Measurements from ENCODE around the gene NF2. TPM values are rescaled to one million over a fixed set of nuclear protein-coding genes. Genes with fewer than 3 reads are reported as not detected.

NF2 gene
- total and polyA plus RNA-seq, 2 of the 8 experiments (the other 6 are each of a cell fraction or from before 2014, with no cell fraction given), result 17.6 to 53.6 TPM

DNA sequence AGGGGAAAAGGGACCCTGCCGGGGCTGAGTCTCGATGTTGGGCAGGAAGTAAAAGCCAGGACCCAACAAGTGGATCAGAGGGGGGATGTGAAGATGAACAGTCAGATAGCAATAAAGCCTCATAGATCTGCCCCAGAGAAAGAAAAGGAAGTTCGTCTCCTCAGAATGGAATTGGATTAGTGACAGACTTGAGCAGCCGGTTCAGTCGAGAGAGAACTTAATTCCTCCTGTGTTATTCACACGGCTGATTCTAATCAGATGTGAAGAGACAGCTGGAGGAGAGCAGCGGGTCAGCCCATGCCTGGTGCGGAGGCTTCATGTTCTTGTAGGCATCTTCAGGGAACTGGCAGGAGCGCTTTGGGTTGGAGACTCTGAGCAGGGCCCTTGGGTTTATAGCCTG is 87.0 kb downstream of the NF2 start:
- Histone ChIP-seq H3K4ac (replicated peaks; ENCODE audit: insufficient read length, low read depth, low read length) (no peak overlapping the region), H3K36me3 (ENCODE audit: control insufficient read depth in 2 of 4, insufficient read depth in 4 of 4, low read length in 3 of 4) (no peaks in the 10 kb centered on the region; a peak in 1 of 8 replicates), H2BK5ac (ENCODE audit: low read depth, low read length) (no peak overlapping the region), H3K23me2 (ENCODE audit: low read depth, low read length) (no peaks in the 10 kb centered on the region), H4K20me1 (replicated peaks in 1 of 2; ENCODE audit: control insufficient read depth in 1 of 2, insufficient read depth in 2 of 2, low read length in 2 of 2) (peaks cover 0 to 3% of the 10 kb centered on the region in 2 experiments), H2BK12ac (ENCODE audit: low read depth, low read length) (no peak overlapping the region), H2BK20ac (ENCODE audit: low read length) (0 out of 2 replicates have a peak overlapping the region, but pooled peaks have one; percentile 93), H4K8ac (ENCODE audit: extremely low read depth, insufficient read depth, low read length) (no peak overlapping the region), H3K14ac (ENCODE audit: insufficient read length) (no peak overlapping the region), H3K23ac (ENCODE audit: insufficient read length) (no peak overlapping the region), H4K5ac (ENCODE audit: insufficient read length, low read depth, low read length) (no peak overlapping the region), H3K4me2 (ENCODE audit: insufficient read depth in 1 of 2, low read depth in 2 of 2, low read length in 2 of 2) (no peak overlapping the region; a peak in 1 of 4 replicates), H3K79me2 (ENCODE audit: control insufficient read depth in 1 of 2, insufficient read depth in 2 of 2, low read length in 2 of 2) (no peaks in the 10 kb centered on the region), H3K18ac (ENCODE audit: extremely low read depth, low read length) (peak overlapping the region; percentile 52; the same call in 1 of the 2 replicates), H3K27ac (ENCODE audit: low read depth, low read length) (no peak overlapping the region), H3K56ac (replicated peaks; ENCODE audit: insufficient read length, low read depth, low read length) (no peak overlapping the region), H3K4me3 (ENCODE audit: extremely low read depth in 1 of 4, insufficient read depth in 2 of 4, low read depth in 3 of 4, low read length in 4 of 4) (no peak overlapping the region), H3K9me3 (ENCODE audit: insufficient read depth in 2 of 2, low read depth in 1 of 2, low read length in 1 of 2) (no peaks in the 10 kb centered on the region), H2BK120ac (replicated peaks; ENCODE audit: low read depth, low read length) (no peak overlapping the region), H3K4me1 (replicated peaks in 1 of 4; ENCODE audit: control insufficient read depth in 3 of 4, insufficient read depth in 4 of 4, low read length in 3 of 4) (peaks cover 12 to 41% (median 28%) of the 10 kb centered on the region in 4 experiments), H2AK5ac (ENCODE audit: low read depth, low read length) (no peak overlapping the region), H2BK15ac (ENCODE audit: low read length) (no peak overlapping the region), H3K27me3 (replicated peaks in 1 of 4; ENCODE audit: control insufficient read depth in 3 of 4, extremely low read depth in 1 of 4, insufficient read depth in 3 of 4, low read length in 3 of 4) (no peaks in the 10 kb centered on the region), H3K9ac (replicated peaks in 1 of 4; ENCODE audit: extremely low read depth in 1 of 4, low read depth in 3 of 4, low read length in 3 of 4) (no peak overlapping the region), H4K91ac (replicated peaks; ENCODE audit: insufficient read length, low read length) (no peak overlapping the region), H2AFZ (ENCODE audit: low read length) (no peak overlapping the region), H3K79me1 (ENCODE audit: low read depth, low read length) (no peaks in the 10 kb centered on the region; the same call in 1 of the 2 replicates)
- FAIRE-seq (no peak), DNase-seq (ENCODE audit: low read depth in 1 of 2, low spot score in 2 of 2) (no peak)
- ChIA-PET POLR2A (ENCODE audit: partially characterized antibody) (interaction anchor here (1.2 to 2.5 kb wide), 3 partner anchors 11 to 86 kb away, joined by 3 to 6 read pairs (median 5); partner anchors contain the start of genes UQCR10 and ZMAT5), CTCF (ENCODE audit: partially characterized antibody) (interaction anchor here (0.7 to 6.5 kb wide), 29 partner anchors 8 to 543 kb away, joined by 3 to 60 read pairs (median 6); partner anchors contain the start of gene HORMAD2)
- 87% methylated on average over 9 of the region's 9 CpGs; no CpG with 5 or more reads in 1 of the 2 experiments for WGBS, 2 experiments (ENCODE audit: extremely low coverage in 1 of 2, insufficient coverage in 1 of 2, insufficient read length in 1 of 2, insufficient replicate concordance in 2 of 2, low coverage in 1 of 2, low lambda C conversion rate in 2 of 2, missing lambda C conversion rate in 1 of 2)
- TF ChIP-seq CTBP2 (IDR thresholded peaks at IDR 0.05; ENCODE audit: borderline replicate concordance, insufficient read depth, insufficient read length, low read length) (no peak), SAP30 (IDR thresholded peaks at IDR 0.05; ENCODE audit: insufficient read depth, insufficient replicate concordance, low read length) (no peak), SIN3A (conservative IDR thresholded peaks at IDR 0.05 in 1 of 2, IDR thresholded peaks at IDR 0.05 in 1 of 2; ENCODE audit: low read depth in 1 of 2, low read length in 2 of 2) (no peak)
